HG03442 (cell line): Measurements from ENCODE around the gene KIF5A.
"Not testable (repeated sequence)": the region's sequence is repeated elsewhere in the genome, so short reads cannot be mapped to it uniquely, and the experiment has no call there.

Experiments
- ATAC-seq: cut with Tn5 transposase; IDR thresholded peaks from one replicate; pipeline ENCODE4 v1.9.1; 2021; ENCODE audit warnings: mild to moderate bottlenecking, moderate library complexity; ENCODE audit not compliant: unreplicated experiment

The KIF5A gene

DNA sequence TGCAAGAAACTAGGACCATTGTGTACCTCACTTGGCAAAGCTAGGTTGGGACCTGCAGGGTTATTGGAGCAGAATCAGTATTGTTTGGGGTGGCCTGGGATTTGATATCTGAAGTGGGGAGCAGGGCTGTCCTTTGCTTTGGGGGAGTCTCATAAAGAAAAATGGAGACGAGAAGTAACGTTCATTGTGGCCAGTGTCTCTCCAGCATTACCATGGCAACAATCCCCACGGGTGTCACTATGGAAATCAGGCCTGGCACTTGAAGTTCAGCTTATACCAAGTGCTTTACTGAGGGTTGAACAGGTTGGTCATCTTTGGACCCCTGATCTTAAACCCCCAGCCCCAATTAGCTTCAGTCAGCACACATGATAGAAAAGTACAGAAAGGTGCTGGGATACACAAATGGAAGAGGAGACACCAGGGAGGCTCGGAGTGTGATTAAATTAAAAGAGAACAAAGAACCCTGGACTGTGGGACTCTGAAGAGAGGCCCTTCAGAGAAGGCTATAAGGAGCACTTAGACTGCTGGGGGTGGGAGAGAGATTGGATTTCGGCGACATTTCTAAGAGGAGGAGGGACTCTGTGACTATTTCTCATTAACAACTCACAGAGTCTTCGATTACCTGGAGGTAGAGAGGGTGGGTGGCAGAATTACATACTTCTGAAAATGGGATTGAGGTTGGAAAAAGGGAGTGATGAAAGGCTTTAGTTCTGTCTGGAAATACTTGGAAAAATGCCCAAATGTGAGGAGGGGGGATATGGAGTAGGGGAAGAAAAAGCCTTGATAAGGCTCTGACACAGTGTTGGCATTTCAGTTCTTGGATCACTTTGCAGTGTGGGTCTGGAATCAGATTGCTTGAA is 3.7 kb downstream of the KIF5A start:
- no peak for ATAC-seq

GRCh38 chr12:57554453-57554852 is 4.6 kb downstream of the KIF5A start:
- ATAC-seq = no peak

- ATAC-seq = no peak
Measured at GRCh38 chr12:57554897-57555296, 5.1 kb downstream of the KIF5A start.

GRCh38 chr12:57558864-57559263 is 9.0 kb downstream of the KIF5A start:
- no peak for ATAC-seq

DNA sequence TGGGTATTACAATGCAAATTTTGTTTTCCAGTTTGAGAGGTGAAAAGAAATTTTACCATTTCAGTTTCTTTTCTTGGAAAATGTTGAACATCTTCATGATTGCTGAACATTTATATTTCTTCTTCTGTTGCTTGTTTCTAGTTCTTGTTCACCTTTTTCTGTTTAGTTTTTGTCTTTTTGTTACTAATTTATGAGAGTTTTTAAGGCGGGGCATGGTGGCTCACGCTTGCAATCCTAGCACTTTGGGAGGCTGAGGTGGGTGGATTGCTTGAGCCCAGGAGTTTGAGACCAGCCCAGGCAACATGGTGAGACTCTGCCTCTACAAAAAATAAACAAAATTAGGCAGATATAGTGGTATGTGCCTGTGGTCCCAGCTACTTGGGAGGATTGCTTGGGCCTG is 10.7 kb downstream of the KIF5A start:
- no peak for ATAC-seq

GRCh38 chr12:57561117-57561516 is 11.3 kb downstream of the KIF5A start:
- ATAC-seq = not testable (repeated sequence)

DNA sequence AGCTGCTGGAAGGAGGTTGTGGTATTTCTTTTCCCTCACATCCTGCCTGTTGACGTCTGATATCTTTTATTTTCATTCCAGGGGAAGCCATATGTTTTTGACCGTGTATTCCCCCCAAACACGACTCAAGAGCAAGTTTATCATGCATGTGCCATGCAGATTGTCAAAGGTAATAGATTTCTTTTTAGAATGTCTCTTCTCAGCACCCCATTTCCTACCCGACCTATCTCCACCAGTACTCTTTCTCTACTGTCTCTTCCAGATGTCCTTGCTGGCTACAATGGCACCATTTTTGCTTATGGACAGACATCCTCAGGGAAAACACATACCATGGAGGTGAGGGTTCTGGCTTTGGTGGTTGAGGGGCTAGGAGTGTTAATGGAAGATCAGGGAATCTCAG is 13.5 kb downstream of the KIF5A start:
- ATAC-seq = no peak

- no peak for ATAC-seq
Measured at GRCh38 chr12:57564178-57564740, 14.4 kb downstream of the KIF5A start.

- no peak for ATAC-seq
Measured at GRCh38 chr12:57568838-57569237, 19.0 kb downstream of the KIF5A start.

DNA sequence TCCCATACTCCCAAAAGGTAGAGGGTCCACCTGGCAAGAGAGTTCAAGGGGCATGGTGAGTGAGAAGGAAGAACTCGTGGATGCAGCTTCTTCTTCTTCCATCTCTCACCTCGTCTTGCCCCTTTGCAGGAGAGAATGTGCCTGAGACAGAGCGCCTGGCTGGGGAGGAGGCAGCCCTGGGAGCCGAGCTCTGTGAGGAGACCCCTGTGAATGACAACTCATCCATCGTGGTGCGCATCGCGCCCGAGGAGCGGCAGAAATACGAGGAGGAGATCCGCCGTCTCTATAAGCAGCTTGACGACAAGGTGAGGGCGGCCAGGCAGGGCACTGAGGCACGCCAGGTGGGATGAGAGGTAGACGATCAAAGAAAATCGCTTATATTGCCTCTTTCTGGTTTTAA is 20.0 kb downstream of the KIF5A start:
- no peak for ATAC-seq

- not testable (repeated sequence) for ATAC-seq
Measured at GRCh38 chr12:57570438-57570837, 20.6 kb downstream of the KIF5A start.

DNA sequence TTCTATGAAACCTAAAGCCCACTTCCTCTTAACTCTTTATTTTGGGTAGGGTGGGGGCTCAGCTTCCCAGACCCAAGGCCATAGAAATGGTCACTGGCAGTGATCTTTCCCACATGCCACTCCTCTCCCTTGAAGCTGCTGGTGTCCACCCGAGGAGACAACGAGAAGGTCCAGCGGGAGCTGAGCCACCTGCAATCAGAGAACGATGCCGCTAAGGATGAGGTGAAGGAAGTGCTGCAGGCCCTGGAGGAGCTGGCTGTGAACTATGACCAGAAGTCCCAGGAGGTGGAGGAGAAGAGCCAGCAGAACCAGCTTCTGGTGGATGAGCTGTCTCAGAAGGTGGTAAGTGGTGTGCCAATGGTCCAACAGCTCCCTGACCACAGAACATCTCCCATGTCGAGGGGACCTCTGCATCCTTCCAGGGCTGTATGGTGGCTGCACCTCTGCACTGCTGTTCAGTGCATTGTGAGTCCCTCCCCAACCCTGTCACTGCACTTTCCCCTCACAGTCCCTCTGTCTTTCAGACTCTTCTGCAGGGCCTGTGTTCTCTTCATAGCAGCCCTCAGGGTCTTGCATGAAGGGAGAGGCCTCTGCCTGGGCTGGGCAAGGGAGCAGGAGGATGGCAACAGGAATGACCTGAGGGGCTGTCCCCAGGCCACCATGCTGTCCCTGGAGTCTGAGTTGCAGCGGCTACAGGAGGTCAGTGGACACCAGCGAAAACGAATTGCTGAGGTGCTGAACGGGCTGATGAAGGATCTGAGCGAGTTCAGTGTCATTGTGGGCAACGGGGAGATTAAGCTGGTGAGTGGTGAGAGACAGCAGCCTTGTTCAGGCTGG is 22.3 kb downstream of the KIF5A start:
- ATAC-seq = no peak

DNA sequence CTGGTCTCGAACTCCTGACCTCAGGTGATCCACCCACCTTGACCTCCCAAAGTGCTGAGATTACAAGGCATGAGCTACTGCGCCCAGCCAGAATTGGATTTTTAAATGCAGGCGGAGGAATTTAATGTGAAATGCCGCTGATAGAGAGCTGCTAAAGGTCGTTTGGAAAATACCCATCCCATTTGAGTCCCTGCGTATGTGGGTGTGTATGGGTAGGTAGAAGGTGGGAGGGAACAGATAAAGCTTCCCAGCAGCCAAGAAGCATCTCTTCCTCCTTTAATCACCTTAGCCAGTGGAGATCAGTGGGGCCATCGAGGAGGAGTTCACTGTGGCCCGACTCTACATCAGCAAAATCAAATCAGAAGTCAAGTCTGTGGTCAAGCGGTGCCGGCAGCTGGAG is 25.0 kb downstream of the KIF5A start:
- ATAC-seq = no peak

DNA sequence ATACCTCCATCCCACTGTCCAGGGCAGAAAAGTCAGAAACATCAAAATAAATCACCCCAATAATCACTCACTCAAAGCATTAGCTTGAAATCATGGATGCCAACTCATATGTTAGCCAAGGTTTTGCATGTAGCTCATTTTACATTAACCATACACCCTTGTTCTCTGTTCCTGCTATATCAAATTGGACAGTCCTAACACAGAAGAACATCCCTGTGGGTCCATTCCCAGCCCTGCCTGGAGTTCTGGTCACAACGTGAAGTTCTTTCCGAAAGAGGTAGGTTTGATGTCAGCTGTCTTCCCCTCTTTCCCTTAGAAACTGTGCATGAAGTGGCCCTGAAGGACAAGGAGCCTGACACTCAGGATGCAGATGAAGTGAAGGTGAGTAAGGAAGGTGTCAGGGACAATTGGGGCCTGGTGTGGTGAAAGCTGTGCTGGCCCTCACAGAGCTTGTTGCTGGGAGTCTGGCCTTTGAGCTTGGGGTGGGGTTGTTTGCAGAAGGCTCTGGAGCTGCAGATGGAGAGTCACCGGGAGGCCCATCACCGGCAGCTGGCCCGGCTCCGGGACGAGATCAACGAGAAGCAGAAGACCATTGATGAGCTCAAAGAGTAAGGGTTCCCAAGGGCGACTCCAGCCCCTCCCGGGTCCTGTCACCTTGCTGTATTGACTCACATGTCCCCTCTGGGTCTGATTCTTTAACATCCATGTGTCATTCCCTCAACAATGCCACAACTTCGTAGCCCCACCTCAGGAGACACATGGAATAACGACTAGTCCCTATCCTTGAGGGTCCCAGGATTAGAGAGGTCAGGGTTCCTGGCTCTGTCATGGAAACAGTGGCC is 26.1 kb downstream of the KIF5A start:
- ATAC-seq = no peak

DNA sequence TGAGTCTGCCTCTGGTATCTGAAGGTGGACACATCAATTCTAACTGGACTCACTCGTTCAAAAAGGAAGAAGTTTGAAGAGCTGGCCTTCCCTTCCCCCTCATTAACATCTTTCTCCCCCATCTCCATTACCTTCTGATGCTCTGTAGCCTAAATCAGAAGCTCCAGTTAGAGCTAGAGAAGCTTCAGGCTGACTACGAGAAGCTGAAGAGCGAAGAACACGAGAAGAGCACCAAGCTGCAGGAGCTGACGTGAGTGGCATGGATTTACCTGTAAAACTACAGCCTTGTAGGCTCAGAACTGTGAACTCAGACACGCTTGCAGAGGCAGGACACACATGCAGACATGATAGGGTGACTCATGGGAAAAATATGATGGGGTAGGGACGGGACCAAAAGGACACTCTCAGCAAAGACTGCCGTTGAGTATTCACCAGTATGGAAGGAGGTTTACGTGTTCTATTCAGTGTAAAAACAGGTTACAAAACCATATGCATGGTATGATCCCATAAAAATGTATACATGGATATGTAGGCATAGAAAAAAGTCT is 26.8 kb downstream of the KIF5A start:
- no peak for ATAC-seq

DNA sequence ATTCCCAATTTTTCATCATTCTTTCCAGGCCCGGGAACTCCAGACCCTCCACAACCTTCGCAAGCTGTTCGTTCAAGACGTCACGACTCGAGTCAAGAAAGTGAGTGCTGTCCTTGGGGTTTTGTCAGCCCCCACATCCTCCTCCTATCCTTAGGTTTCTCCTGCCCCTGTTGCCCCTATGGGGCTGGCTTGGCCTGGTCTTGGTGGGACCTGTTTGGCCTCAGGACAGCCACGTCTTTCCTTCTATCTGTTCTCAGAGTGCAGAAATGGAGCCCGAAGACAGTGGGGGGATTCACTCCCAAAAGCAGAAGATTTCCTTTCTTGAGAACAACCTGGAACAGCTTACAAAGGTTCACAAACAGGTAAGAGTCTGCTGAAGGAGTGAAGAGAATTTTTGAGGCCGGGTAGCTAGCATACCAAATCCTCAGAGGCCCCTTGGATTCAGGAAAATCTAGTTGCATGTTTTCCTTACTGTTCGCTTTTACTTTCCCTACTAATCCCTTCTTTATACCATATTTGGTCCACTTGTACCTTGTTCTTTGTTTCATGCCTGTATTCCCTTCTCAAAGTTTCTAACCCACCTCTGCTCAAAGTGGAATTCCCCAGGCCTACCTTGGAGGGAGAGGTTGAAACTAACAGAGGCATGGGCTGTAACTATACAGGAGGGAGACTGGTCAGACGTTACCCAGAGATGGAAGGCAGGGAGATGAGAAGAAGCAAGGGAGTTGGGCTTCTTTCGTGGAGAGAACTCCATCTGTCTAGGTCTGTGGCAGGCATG is 28.3 kb downstream of the KIF5A start:
- ATAC-seq = no peak

DNA sequence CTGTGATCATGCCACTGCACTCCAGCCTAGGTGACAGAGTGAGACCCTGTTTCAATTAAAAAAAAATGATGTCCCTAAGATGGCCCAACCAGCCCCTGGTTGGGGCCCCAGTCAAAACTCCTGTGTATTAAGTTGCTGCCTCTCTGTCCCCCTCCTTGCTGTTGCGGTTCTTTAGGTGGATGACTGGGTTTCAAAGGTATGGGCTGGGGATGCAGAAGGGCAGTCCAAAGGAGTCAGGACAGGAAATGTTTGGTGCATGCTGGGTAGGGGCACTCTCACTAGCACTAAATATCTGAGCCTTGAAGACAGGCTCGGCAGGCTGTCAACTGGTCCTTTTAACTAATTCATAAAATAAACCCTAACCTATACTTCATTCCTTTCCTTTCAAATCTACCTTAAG is 29.2 kb downstream of the KIF5A start:
- ATAC-seq = no peak

DNA sequence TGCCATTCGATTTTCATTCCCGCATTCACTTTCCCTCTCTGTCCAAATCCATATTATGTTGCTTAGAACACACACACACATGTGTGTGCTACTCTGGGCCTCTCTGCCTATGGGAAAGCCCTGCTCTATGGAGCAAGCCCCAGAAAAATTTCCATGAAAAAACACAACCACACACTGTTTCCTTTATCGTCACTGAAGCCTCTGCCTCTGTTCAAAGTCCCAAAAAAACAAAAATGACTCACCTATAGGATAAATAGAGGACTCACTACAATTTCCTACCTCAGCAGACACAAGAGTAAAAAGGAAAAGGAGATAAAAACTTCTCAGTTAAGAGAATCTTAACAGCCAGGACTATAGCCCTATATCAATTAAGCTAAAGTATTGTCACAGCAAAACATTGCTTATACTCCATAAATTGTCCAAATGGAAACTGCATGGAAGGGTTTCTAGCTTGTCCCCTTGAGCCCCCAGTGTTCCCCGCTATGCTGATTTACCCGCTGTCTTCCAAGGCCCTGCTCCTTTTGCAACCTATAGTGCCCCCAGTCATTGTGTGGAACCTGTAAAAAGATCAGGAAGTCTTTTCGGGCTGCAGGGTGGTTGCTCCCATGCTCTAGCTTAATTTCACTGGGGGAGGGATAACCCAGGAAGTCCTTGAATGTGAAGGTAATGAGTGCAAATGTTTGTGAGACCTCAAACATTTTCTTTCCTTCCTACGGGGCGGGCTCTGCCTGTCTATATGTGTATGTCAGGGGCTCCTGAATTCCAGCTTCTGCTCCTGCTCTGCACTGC is 30.0 kb downstream of the KIF5A start:
- ATAC-seq = no peak

DNA sequence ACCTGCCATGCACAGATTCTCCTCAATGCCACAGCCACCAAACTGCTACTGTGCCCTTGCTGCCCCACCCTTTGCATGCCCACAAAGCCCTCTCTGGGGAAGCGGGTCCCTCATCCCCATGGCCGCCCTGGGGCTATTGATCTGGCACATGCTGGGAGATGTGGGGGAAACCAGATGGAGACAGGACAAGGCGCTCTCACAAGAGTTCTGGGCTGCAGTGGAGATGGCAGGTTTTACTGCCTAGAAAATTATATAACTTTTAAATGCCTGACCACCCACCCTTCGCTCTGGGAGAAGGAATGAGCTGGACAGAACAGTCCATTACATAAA is 30.6 kb downstream of the KIF5A start:
- no peak for ATAC-seq
